AG04450 (cell line): Measurements from ENCODE around the gene PSAP. TPM values are rescaled to one million over a fixed set of nuclear protein-coding genes. Genes with fewer than 3 reads are reported as not detected.

ENCODE experiments used
- CTCF ChIA-PET: fragments of 300-600, 350-600 bp; formaldehyde crosslinking; extraction: SDS; loops from one replicate; lab custom pipeline; 2022; ENCODE audit warnings: antibody characterized with exemption, inconsistent platforms; lab: Charles Lee
- POLR2A ChIA-PET: fragments of 350-600 bp; formaldehyde crosslinking; extraction: SDS; loops from one replicate; lab custom pipeline; 2021; ENCODE audit warnings: antibody characterized with exemption, inconsistent platforms; lab: Yijun Ruan, JAX
- DNase-seq: peaks from one replicate; pipeline ENCODE4 v3.0.0-alpha.2; 2011; ENCODE audit warnings: low read depth, low spot score
- H3K27ac ChIP-seq: one replicate; pipeline ENCODE4 v1.5.1; 2012; ENCODE audit warnings: low read depth, low read length, control low read depth
- H3K27me3 ChIP-seq: one replicate; pipeline ENCODE4 v1.6.0; 2012; ENCODE audit warnings: low read length; ENCODE audit not compliant: control insufficient read depth, insufficient read depth
- H3K4me3 ChIP-seq: 2 replicates; pipeline ENCODE4 v1.5.1; 2011; ENCODE audit warnings: mild to moderate bottlenecking, low read depth, low read length, control low read depth
- H3K9me3 ChIP-seq: 2 replicates; pipeline ENCODE4 v1.5.1; 2012; ENCODE audit warnings: low read length; ENCODE audit not compliant: control insufficient read depth, insufficient read depth
- CTCF ChIP-seq: IDR thresholded peaks from 2 replicates; pipeline ENCODE4 v1.5.1; 2011; ENCODE audit warnings: low read depth, low read length, control low read depth, inconsistent platforms
- polyA plus RNA-seq: library from polyadenylated mRNA; depleted of rRNA; stranded (reverse); fragments of >200 nt; gene quantifications from 2 replicates; pipeline ENCODE4 v1.2.3, GENCODE V29; 2011

The PSAP gene
- polyA plus RNA-seq, 1 experiment, result 1,594 TPM

- Histone ChIP-seq H3K9me3 (no peaks in the 10 kb centered on the region), H3K27me3 (no peaks in the 10 kb centered on the region), H3K4me3 (no peak overlapping the region), H3K27ac (no peak overlapping the region)
- DNase-seq, result no peak
- TF ChIP-seq CTCF, result no peak
- POLR2A ChIA-PET, result no interaction called here
- CTCF ChIA-PET, result interaction anchor here (0.6 to 1.6 kb wide), 2 partner anchors 65 to 66 kb away, joined by 3 to 13 read pairs; no protein-coding TSS in a partner anchor
Measured at GRCh38 chr10:71830726-71831125, 20.3 kb downstream of the PSAP start.

GRCh38 chr10:71829896-71830295, 21.2 kb downstream of the PSAP start:
- CTCF ChIA-PET, result interaction anchor here (0.6 to 1.6 kb wide), 4 partner anchors 18 to 511 kb away, joined by 3 to 13 read pairs (median 3); partner anchors contain the start of gene SLC29A3
- Histone ChIP-seq H3K27ac (no peak overlapping the region), H3K4me3 (no peak overlapping the region), H3K27me3 (no peaks in the 10 kb centered on the region), H3K9me3 (no peaks in the 10 kb centered on the region)
- TF ChIP-seq CTCF, result no peak
- no peak for DNase-seq
- POLR2A ChIA-PET, result no interaction called here

- no peak overlapping the region for H3K27ac ChIP-seq
- POLR2A ChIA-PET, result no interaction called here
- CTCF ChIA-PET, result interaction anchor here (0.6 to 1.6 kb wide), 3 partner anchors 18 to 392 kb away, joined by 3 to 13 read pairs (median 5); no protein-coding TSS in a partner anchor
- H3K9me3 ChIP-seq, result no peaks in the 10 kb centered on the region
- no peak overlapping the region for H3K4me3 ChIP-seq
- no peaks in the 10 kb centered on the region for H3K27me3 ChIP-seq
- no peak for DNase-seq
- no peak for TF ChIP-seq CTCF
Measured at GRCh38 chr10:71829171-71829570, 21.9 kb downstream of the PSAP start.

GRCh38 chr10:71828702-71829101, 22.3 kb downstream of the PSAP start:
- Histone ChIP-seq H3K9me3 (no peaks in the 10 kb centered on the region), H3K4me3 (no peak overlapping the region), H3K27ac (no peak overlapping the region), H3K27me3 (no peaks in the 10 kb centered on the region)
- POLR2A ChIA-PET, result no interaction called here
- no peak for TF ChIP-seq CTCF
- DNase-seq, result no peak
- CTCF ChIA-PET, result no interaction called here

- no peaks in the 10 kb centered on the region for H3K9me3 ChIP-seq
Measured at GRCh38 chr10:71827852-71828251, 23.2 kb downstream of the PSAP start.

More at GRCh38 chr10:71827852-71828251, 23.2 kb downstream of the PSAP start:
- TF ChIP-seq CTCF, result no peak
- ChIA-PET CTCF (no interaction called here), POLR2A (no interaction called here)
- DNase-seq, result no peak
- H3K27ac ChIP-seq, result no peak overlapping the region
- H3K27me3 ChIP-seq, result no peaks in the 10 kb centered on the region
- no peak overlapping the region for H3K4me3 ChIP-seq
